ENCODE measurements around the gene SPAAR.

The SPAAR gene

DNA sequence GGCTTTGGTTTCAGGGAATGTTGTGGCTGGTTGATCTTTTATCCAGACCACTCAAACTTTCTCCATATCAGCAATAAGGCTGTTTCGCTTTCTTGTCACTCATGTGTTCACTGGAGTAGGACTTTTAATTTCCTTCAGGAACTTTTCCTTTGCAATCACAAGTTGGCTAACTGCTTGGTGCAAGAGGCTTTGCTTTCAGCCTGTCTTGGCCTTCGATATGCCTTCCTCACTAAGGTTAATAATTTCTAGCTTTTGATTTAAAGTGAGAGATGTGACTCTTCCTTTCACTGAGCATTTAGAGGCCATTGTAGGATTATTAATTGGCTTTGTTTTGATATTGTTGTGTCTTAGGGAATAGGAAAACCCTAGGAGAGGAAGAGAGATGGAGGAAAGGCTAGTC lies 10.3 kb upstream of the SPAAR start:
- Histone ChIP-seq H3K4me3 (ENCODE audit: low read length in 2 of 2) (no peak overlapping the region), H3K9me3 (ENCODE audit: control insufficient read depth in 2 of 2, low read length in 2 of 2) (no peaks in the 10 kb centered on the region), H3K27ac (ENCODE audit: low read depth in 2 of 2, low read length in 2 of 2) (no peak overlapping the region), H3K36me3 (ENCODE audit: control insufficient read depth in 2 of 2, insufficient read depth in 2 of 2, low read length in 2 of 2) (no peaks in the 10 kb centered on the region), H3K27me3 (ENCODE audit: control insufficient read depth in 2 of 2, insufficient read depth in 2 of 2, low read length in 2 of 2) (no peaks in the 10 kb centered on the region), H3K9ac (ENCODE audit: low read depth in 1 of 2, low read length in 2 of 2) (no peak overlapping the region), H3K4me1 (ENCODE audit: control insufficient read depth in 2 of 2, insufficient read depth in 2 of 2, low read length in 2 of 2) (peaks cover 9 to 11% of the 10 kb centered on the region in 2 donors)

DNA sequence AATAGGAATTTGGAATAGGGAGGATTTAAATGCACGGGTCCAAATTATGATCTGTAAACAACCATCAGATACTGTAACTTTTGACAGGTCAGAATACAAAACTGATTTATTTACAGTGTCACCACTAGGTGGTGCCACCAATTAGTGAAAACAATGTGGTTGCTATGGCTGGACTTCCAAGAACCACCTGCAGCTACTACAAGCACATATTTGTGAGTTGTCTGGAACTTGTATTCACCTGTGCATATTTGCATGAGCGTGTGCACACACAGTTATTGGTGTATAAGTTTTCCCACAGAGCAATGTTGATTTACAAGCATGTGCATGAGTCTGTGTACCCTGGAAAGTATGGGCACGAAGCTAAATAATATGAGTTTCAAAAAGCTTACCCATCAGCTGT lies 6.2 kb upstream of the SPAAR start:
- Histone ChIP-seq H3K27me3 (ENCODE audit: control insufficient read depth in 2 of 2, insufficient read depth in 2 of 2, low read length in 2 of 2) (no peaks in the 10 kb centered on the region), H3K4me3 (ENCODE audit: low read length in 2 of 2) (no peak overlapping the region), H3K4me1 (ENCODE audit: control insufficient read depth in 2 of 2, insufficient read depth in 2 of 2, low read length in 2 of 2) (peaks cover 45 to 51% of the 10 kb centered on the region in 2 donors), H3K9me3 (ENCODE audit: control insufficient read depth in 2 of 2, low read length in 2 of 2) (no peaks in the 10 kb centered on the region), H3K9ac (ENCODE audit: low read depth in 1 of 2, low read length in 2 of 2) (no peak overlapping the region), H3K27ac (ENCODE audit: low read depth in 2 of 2, low read length in 2 of 2) (no peak overlapping the region), H3K36me3 (ENCODE audit: control insufficient read depth in 2 of 2, insufficient read depth in 2 of 2, low read length in 2 of 2) (no peaks in the 10 kb centered on the region)

DNA sequence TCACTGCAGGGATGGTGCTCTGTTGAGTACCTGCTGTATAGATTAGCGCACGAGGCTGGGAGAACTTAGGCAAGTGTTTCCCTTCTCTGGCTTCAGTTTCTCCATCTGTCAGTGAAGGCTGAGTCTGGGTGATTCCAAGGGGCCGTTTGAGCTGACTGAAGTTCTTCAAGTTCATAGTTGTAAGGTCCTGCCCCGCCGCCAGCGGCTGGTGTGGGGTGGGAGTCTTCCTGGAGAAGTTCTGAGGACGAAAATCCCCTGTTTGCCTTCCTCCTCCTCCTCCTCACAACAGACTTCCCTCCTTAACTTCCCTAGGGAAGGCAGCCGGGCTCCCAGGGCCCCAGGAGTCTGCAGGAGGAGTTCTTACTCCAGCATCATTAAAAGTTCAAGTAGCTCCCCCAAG lies 5.0 kb upstream of the SPAAR start:
- Histone ChIP-seq H3K4me3 (ENCODE audit: low read length in 2 of 2) (no peak overlapping the region), H3K27me3 (ENCODE audit: control insufficient read depth in 2 of 2, insufficient read depth in 2 of 2, low read length in 2 of 2) (no peaks in the 10 kb centered on the region), H3K9ac (ENCODE audit: low read depth in 1 of 2, low read length in 2 of 2) (no peak overlapping the region), H3K27ac (ENCODE audit: low read depth in 2 of 2, low read length in 2 of 2) (peak overlapping the region in 1 of 2 donors; percentile 97), H3K9me3 (ENCODE audit: control insufficient read depth in 2 of 2, low read length in 2 of 2) (no peaks in the 10 kb centered on the region), H3K36me3 (ENCODE audit: control insufficient read depth in 2 of 2, insufficient read depth in 2 of 2, low read length in 2 of 2) (no peaks in the 10 kb centered on the region), H3K4me1 (ENCODE audit: control insufficient read depth in 2 of 2, insufficient read depth in 2 of 2, low read length in 2 of 2) (peaks cover 57 to 64% of the 10 kb centered on the region in 2 donors)

DNA sequence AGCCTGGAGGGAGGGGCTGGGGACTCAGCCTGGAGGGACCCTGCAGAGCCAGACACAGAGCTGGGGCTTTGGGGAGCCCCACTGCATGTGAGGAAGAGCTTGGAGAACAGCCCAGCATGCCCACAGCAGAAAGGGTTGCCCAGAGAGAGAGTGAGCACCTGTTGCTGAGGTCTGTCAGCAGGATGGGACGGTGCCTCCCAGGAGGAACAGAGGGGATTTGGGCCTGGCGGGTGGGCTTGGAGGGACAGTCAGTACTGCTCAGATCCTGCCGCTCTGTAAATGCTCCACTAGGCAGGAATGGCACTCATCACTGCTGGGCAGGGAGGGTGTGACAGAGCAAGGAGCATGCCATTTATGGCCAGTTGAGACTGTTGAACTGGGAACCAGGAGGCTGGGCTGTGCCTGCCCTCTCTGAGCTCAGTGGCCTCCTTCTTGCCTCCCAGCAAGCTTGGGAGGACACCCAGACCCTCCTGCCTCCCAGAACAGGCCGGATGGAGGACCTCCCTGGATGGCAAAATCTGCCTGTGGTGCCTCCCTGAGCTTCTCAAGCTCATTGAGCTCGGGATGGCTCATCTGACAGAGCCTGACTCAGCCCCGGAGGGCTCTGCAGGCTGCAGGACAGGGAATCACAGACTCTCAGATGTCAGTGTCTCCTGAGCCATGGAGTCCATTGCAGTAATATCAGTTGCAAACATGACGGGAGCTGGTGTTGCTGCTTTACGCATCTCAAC lies 4.1 kb upstream of the SPAAR start:
- Histone ChIP-seq H3K9ac (ENCODE audit: low read depth in 1 of 2, low read length in 2 of 2) (peak overlapping the region; percentile 38 to 84), H3K27me3 (ENCODE audit: control insufficient read depth in 2 of 2, insufficient read depth in 2 of 2, low read length in 2 of 2) (no peaks in the 10 kb centered on the region), H3K9me3 (ENCODE audit: control insufficient read depth in 2 of 2, low read length in 2 of 2) (no peaks in the 10 kb centered on the region), H3K4me3 (ENCODE audit: low read length in 2 of 2) (peak overlapping the region; percentile 39 to 45), H3K4me1 (ENCODE audit: control insufficient read depth in 2 of 2, insufficient read depth in 2 of 2, low read length in 2 of 2) (peaks cover 66 to 73% of the 10 kb centered on the region in 2 donors), H3K36me3 (ENCODE audit: control insufficient read depth in 2 of 2, insufficient read depth in 2 of 2, low read length in 2 of 2) (no peaks in the 10 kb centered on the region), H3K27ac (ENCODE audit: low read depth in 2 of 2, low read length in 2 of 2) (peak overlapping the region; percentile 97)

DNA sequence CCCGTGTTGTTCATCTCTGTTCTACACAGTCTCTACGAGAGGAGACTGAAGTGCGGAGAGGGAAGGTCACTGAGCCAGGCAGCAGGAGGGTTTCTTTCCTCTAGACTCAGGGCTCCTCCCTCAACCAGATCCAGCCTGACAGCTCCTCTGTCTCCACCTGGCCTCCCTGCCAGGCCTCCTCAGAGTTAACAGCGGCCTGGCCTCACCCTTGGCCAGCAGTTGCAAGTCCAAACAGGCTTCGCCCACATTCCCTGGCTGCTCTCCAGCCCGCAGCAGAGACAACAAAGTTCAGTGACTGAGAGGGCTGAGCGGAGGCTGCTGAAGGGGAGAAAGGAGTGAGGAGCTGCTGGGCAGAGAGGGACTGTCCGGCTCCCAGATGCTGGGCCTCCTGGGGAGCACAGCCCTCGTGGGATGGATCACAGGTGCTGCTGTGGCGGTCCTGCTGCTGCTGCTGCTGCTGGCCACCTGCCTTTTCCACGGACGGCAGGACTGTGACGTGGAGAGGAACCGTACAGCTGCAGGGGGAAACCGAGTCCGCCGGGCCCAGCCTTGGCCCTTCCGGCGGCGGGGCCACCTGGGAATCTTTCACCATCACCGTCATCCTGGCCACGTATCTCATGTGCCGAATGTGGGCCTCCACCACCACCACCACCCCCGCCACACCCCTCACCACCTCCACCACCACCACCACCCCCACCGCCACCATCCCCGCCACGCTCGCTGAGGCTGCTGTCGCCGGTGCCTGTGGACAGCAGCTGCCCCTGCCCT lies 3.2 kb upstream of the SPAAR start, which contains the start of gene HRCT1:
Gene HRCT1 (plus strand): TSS at position 291 of the 768 bp plus-strand sequence. CDS start 86 bp downstream, at position 377.
- Histone ChIP-seq H3K9ac (ENCODE audit: low read depth in 1 of 2, low read length in 2 of 2) (peak within 1 kb of the TSS; percentile 69 to 84), H3K27me3 (ENCODE audit: control insufficient read depth in 2 of 2, insufficient read depth in 2 of 2, low read length in 2 of 2) (no peaks in the 10 kb centered on the region), H3K27ac (ENCODE audit: low read depth in 2 of 2, low read length in 2 of 2) (peak within 1 kb of the TSS; percentile 97), H3K4me1 (ENCODE audit: control insufficient read depth in 2 of 2, insufficient read depth in 2 of 2, low read length in 2 of 2) (peaks cover 74 to 82% of the 10 kb centered on the region in 2 donors), H3K4me3 (ENCODE audit: low read length in 2 of 2) (peak within 1 kb of the TSS; percentile 61 to 68), H3K9me3 (ENCODE audit: control insufficient read depth in 2 of 2, low read length in 2 of 2) (no peaks in the 10 kb centered on the region), H3K36me3 (ENCODE audit: control insufficient read depth in 2 of 2, insufficient read depth in 2 of 2, low read length in 2 of 2) (no peaks in the 10 kb centered on the region)

DNA sequence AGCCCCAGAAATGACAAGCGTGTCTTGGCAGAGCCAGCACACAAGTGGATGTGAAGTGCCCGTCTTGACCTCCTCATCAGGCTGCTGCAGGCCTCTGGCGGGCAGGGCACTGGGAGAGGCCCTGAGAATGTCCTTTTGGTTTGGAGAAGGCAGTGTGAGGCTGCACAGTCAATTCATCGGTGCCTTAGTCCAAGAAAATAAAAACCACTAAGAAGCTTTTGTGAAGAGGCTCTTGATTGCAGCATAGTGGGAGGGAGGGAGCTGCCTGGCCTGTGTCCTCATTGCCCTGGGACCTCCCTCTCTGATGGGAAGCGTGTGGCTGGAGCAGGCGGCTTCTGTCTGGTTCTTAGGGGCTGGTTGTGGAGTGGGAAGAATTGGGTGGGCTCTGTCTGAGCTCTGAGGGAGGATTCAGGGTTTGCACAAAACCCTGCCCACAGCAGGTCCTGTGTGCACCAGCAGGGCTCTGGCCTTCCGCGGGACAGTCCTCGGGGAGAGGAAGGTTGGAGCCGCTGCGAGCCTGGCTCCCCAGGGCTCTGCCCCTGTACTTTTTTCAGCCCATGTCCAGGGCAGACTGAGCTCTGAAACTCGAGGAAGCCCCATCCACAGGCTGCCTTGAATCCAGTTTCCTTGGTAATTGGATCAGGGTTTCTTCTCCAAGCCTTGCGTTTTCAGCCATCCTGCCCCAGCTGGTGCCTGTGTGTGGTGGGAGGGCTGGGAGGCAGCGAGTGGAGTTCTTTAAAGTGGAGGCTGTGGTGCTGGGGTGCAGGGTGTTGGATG lies 2.2 kb upstream of the SPAAR start:
- Histone ChIP-seq H3K4me3 (ENCODE audit: low read length in 2 of 2) (peak overlapping the region; percentile 48 to 68), H3K27me3 (ENCODE audit: control insufficient read depth in 2 of 2, insufficient read depth in 2 of 2, low read length in 2 of 2) (no peaks in the 10 kb centered on the region), H3K4me1 (ENCODE audit: control insufficient read depth in 2 of 2, insufficient read depth in 2 of 2, low read length in 2 of 2) (peaks cover 81 to 89% of the 10 kb centered on the region in 2 donors), H3K9me3 (ENCODE audit: control insufficient read depth in 2 of 2, low read length in 2 of 2) (no peaks in the 10 kb centered on the region), H3K9ac (ENCODE audit: low read depth in 1 of 2, low read length in 2 of 2) (peak overlapping the region; percentile 69 to 84), H3K36me3 (ENCODE audit: control insufficient read depth in 2 of 2, insufficient read depth in 2 of 2, low read length in 2 of 2) (no peaks in the 10 kb centered on the region), H3K27ac (ENCODE audit: low read depth in 2 of 2, low read length in 2 of 2) (peak overlapping the region; percentile 97)

DNA sequence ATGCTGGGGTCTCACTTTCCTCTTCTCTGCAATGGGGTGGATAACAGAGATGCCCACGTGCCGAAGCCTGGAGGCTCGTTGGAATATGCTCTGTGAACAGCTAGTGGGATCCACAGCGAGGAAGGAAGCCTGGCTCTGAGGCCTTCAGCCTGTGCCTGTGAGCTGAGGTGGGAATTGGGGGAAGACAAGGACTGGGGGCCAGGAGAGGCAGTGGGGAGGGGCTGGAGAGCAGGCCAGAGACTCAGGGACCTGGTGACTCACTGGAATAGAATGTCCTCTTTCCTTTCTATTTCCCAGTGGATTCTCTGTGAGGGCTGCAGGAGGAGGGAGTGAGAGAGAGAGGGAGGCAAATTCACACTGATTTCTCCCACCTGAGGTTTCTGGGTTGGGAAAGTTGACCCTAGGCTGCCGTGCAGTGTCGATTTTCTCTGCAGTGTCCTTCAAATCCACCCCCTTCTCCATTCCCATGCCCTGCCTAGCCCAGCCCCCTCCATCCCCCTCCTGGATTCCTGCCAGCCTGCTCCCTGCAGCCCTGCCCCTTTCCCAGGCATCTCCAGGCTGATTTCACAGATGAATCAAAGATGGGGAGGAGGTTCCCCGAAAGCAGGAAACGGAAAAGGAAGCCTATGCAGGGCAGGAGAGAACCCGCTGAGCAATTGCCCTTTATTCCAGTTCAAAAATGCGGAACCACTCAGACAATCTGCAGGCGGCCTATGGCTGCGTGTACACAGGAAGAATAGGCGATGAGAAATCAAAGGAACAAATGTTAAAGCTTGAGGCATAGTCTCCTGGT lies 1.4 kb upstream of the SPAAR start:
- no peaks in the 10 kb centered on the region for H3K9me3 ChIP-seq (ENCODE audit: control insufficient read depth in 2 of 2, low read length in 2 of 2)
- H3K27me3 ChIP-seq (ENCODE audit: control insufficient read depth in 2 of 2, insufficient read depth in 2 of 2, low read length in 2 of 2) = no peaks in the 10 kb centered on the region
- peaks cover 78 to 88% of the 10 kb centered on the region in 2 donors for H3K4me1 ChIP-seq (ENCODE audit: control insufficient read depth in 2 of 2, insufficient read depth in 2 of 2, low read length in 2 of 2)
- H3K9ac ChIP-seq (ENCODE audit: low read depth in 1 of 2, low read length in 2 of 2) = peak overlapping the region; percentile 69 to 84
- no peaks in the 10 kb centered on the region for H3K36me3 ChIP-seq (ENCODE audit: control insufficient read depth in 2 of 2, insufficient read depth in 2 of 2, low read length in 2 of 2)
- peak overlapping the region; percentile 48 to 68 for H3K4me3 ChIP-seq (ENCODE audit: low read length in 2 of 2)
- H3K27ac ChIP-seq (ENCODE audit: low read depth in 2 of 2, low read length in 2 of 2) = peak overlapping the region; percentile 97

DNA sequence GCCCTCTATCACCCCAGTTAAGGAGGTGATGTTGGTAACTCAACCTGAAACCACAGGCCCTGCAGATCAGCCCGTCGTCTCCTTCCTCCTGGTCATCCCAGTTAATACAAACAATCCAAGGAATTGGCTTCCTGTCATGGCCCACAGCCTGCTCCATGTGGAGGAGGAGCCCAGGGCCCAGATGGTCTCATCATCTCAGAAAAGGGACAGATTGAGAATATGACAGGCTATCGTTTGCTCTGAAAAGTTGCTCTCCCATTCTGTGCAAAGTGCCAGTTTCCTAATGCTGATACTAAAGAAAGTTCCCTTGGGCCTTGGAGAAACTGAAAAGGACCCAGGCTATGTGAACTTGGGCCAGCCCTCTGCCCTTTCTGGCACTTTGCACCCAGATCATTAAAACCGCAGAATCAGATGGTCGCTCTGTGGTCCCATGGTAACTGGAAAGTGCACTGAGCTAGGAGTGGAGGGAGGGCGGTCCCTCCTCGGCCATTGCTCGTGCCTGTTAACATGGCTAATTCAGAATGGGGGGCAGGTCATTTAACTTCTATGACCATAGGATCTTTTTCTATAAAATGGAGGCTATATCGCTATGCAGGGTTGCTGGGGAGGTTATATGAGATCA lies 675 bp upstream of the SPAAR start:
- H3K4me3 ChIP-seq (ENCODE audit: low read length in 2 of 2) = peak overlapping the region in 1 of 2 donors; percentile 68
- no peaks in the 10 kb centered on the region for H3K36me3 ChIP-seq (ENCODE audit: control insufficient read depth in 2 of 2, insufficient read depth in 2 of 2, low read length in 2 of 2)
- no peaks in the 10 kb centered on the region for H3K9me3 ChIP-seq (ENCODE audit: control insufficient read depth in 2 of 2, low read length in 2 of 2)
- peak overlapping the region; percentile 97 for H3K27ac ChIP-seq (ENCODE audit: low read depth in 2 of 2, low read length in 2 of 2)
- H3K4me1 ChIP-seq (ENCODE audit: control insufficient read depth in 2 of 2, insufficient read depth in 2 of 2, low read length in 2 of 2) = peaks cover 73 to 81% of the 10 kb centered on the region in 2 donors
- peak overlapping the region; percentile 62 to 63 for H3K9ac ChIP-seq (ENCODE audit: low read depth in 1 of 2, low read length in 2 of 2)
- H3K27me3 ChIP-seq (ENCODE audit: control insufficient read depth in 2 of 2, insufficient read depth in 2 of 2, low read length in 2 of 2) = no peaks in the 10 kb centered on the region
